ENCODE results near the gene ZNF189.

Gene ZNF189

GRCh38 chr9:101419863-101420262, 21.2 kb downstream of the ZNF189 start:
- no peak for DNase-seq

GRCh38 chr9:101421653-101422065, 23.0 kb downstream of the ZNF189 start:
- DNase-seq = no peak

GRCh38 chr9:101427358-101427757, 28.7 kb downstream of the ZNF189 start:
- DNase-seq = no peak

DNA sequence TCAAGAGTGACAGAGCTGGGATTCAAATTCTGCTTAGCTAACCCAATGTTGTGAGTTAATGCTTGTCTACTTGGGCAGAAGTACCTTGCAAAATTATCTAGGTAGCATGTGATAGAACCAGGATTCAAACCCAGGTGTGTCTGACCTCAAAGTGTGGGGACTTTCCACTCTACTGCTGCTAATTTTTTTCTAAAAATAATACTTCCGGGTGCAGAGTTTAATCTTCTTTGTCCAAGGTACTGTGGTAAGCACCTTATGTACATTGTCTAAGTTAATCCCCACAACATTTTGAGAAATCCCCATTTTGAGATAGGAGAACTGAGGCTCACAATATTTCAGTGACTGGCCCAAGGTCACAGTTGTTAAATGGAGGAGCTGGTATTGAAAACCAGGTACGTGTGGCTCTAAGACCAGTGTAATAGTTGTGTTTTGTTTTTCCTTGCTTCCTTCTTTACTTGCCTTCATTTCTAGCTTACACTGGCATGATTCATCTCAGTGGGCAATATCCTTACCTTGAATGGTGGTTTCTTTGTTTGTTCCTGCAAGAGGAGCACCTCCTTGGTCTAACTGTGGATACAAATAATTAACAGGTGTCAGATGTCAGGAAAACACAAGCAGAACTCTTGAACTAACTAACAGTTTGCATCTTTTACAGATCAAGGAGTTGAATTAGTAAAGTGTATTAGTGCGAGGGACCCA, 29.5 kb downstream of the ZNF189 start:
- DNase-seq = no peak

GRCh38 chr9:101428909-101429308, 30.3 kb downstream of the ZNF189 start:
- DNase-seq = no peak

DNA sequence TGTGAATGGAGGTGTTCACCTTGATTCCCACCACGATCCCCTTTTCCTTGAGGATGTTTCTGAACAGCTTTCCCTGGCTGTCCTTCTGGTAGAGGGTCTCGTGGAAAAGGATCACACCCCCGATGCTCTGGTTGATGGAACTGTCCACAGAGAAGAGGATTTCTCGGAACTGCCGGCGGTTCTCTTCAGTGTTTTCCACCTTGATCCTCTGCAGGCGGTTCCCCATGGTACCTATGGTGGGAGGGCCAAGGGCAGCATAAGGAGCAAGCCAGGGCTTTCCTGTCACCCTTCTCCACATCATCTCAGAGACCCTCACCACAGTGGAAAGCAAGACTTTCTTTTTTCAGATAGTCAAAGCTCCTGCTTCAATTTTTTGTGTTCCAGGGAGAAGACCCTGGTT, 31.1 kb downstream of the ZNF189 start:
- no peak for DNase-seq

- no peak for DNase-seq
These were observed 33.5 kb downstream of the ZNF189 start for GRCh38 chr9:101432171-101432570.

- no peak for DNase-seq
These were observed 34.1 kb downstream of the ZNF189 start for GRCh38 chr9:101432740-101433139.

DNA sequence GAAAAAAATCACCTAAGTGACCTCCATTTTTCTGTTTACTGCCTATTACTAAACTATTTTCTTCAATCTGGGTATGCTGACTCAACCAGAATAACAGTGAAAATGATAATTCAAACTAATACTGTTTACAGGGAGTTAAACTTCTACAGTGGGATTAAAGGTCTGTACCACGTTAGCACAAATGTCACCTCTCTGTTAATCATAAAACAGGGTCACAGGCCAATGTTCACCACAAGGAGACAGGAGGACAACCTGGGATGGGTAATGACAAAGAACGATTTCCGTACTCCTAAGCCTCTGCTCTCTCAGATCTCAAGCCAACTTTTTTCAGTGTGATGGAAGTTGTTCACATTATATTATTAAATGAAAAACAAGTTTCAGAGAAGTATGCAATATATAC, 34.6 kb downstream of the ZNF189 start:
- DNase-seq = no peak

DNA sequence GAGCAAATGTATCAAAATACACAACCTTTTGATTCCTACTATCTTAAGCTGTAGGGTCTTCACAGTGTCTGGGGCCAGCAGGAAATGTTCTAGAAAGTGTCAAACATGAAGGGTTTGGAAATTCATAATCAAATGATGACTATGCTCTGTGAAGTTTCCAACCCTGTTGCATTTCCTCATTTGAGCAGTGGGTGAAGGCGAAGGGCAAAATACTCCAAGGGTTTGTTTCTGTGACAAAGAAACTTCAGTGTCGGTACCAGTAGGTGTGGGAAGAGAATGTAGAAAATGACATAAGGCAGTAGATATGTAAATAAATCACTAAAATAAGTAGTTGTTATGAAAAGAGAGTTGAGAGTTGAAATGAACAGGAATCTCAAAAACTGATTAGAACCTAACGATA, 36.3 kb downstream of the ZNF189 start:
- no peak for DNase-seq

DNA sequence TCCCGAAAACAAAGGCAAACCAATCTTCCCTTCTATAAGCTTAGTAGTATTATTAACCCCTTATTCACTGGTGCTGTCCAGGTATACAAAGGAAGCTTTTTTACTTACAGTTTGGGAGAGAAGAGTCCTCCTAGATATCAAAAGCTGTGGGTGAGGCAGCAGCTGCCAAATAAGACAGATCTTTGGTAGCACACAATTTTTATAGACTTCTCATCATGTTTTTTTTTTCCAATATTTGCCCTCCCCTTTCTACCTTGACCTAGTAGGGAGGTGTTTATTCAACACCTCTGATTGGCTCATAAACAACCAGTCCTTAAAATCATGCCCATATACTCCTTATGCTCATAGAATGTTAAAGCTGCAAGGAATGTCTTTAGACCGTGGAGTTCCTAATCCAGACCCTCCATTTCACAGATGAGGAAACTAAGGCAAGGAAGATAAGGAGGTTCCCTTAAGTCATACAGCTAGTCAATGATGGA, 37.0 kb downstream of the ZNF189 start, which contains the start of gene ALDOB:
Gene ALDOB (minus strand): TSS at position 174 of the 479 bp plus-strand sequence. CDS start 4,887 bp downstream, outside the sequence.
- DNase-seq = no peak

DNA sequence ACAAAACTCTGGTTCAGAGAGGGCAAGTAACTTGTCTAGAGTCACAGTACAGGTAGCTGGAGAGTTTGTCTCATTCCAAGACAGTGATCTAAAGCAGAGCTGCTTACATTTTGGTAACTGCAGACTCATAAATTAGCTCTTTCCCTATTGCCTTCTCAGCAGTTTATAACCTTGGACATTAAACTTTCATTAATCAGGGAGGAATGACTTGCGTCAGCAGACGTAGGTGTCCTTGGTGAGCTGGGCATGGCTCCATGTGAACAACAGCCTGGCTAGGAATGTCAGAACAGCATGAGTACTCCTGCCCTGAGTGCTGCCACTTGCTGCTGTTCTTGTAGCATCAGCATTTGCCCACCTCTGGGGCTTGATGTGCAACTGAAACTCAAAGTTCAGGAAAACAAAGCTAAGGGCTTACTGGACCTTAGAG, 39.2 kb downstream of the ZNF189 start:
- DNase-seq = no peak

DNA sequence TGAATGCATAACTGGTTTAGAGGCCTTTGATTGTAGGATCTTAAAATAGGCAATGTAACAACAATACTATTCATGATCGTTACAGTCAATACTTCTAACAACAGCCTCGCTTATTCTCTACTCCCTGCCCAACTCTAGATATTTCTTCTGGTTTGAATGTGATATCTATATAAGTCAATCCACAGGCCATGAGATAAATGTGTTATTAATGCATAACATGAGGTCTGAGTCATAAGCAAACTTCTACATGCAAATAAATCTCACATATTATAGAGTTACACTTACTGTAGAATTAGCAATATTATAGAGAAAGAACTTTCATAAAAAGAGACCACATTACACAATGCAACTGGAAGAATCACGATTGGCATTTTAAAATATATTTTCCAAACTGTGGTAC, 39.9 kb downstream of the ZNF189 start:
- no peak for DNase-seq

DNA sequence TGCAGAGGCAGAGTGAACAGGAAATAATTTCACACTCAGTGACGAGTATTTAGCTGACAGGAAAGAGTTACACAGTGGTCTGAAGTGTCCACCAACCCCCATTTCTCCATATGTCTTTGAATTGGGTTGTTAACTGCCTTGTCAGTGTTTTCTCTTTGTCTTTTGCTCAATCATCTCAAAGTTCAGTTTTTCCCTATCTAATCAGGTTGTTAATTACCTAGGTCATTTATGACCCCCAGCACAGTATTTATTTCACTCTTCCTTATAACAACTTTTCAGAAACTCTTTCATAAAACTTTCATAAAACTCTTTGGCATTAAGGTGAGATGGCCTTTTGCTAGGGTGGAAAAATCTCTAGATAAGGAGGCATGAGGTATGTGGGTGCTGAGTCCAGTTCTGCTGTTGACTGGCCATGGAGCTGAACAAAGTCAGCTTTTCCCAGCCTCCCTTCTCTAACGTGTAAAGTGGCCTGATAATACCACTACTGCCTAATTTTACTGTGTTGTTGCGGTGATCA, 42.1 kb downstream of the ZNF189 start:
- no peak for DNase-seq

GRCh38 chr9:101442318-101442717, 43.7 kb downstream of the ZNF189 start:
- no peak for DNase-seq

DNA sequence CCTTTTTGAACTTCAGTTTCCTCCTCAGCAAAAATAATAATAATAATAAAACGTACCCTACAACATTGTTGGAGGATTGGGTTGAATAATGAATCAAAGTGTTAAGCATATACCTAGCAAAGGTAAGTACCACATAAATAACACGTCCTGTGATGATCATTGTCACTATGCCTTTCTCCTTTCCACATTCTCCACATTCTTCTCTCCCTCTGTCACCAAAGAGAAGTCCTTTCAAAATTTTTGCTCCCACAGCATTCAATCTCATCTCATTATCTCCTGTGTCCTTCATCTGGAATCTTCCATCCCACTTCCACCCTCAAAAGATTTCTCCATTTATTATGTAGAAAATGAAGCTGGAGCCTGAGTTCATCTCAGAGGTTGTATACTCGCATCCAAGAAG, 44.1 kb downstream of the ZNF189 start:
- no peak for DNase-seq

GRCh38 chr9:101443364-101443771, 44.7 kb downstream of the ZNF189 start:
- no peak for DNase-seq

DNA sequence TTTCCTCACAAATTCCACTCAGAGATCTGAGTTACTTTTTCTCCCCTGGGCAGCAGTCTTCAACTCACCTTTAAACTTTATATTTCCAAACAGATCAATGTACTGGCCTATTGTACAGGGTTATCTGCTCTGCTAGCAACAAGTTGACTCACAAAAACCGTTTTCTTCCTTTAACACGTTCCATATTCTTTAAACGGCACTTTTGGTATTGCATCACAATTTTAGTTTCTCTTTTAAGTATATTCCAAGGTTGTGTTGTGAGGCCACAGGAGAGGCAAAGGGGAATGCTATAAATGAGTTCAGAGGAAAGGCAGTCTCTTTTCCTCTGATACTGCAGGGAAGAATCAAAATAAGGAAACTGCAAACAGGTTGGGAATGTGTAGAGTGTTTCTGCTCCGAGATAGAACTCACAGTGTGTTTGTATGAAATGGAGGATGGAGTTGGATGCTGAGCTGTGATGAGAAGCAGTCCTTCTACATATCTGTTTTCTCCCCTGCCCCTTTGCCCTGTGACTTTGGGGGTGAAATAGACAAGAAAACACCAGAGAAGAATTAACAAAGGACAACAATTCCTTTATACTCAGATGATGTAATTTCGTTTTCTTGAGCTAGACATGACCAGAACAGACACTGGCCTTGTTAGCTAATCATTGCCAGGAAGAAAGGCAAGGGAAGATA, 46.8 kb downstream of the ZNF189 start:
- DNase-seq = peak; percentile 37

- no peak for DNase-seq
These were observed 48.1 kb downstream of the ZNF189 start for GRCh38 chr9:101446732-101447131.

DNA sequence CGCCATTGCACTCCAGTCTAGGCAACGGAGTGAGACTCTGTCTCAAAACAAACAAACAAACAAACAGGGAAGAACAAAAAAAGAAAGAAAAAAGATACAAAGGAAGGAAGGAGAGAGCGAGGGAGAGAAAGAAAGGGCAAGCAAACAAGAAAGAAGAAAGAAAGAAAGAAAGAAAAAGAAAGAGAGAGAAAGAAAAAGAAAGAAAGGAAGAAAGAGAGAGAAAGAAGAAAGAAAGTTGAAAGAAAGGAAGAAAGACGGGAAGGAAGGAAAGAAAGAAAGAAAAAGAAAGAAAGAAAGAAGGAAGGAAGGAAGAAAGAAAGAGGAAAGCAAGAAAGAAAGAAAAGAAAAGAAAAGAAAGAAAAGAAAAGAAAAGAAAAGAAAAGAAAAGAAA, 50.0 kb downstream of the ZNF189 start:
- DNase-seq = no peak

DNA sequence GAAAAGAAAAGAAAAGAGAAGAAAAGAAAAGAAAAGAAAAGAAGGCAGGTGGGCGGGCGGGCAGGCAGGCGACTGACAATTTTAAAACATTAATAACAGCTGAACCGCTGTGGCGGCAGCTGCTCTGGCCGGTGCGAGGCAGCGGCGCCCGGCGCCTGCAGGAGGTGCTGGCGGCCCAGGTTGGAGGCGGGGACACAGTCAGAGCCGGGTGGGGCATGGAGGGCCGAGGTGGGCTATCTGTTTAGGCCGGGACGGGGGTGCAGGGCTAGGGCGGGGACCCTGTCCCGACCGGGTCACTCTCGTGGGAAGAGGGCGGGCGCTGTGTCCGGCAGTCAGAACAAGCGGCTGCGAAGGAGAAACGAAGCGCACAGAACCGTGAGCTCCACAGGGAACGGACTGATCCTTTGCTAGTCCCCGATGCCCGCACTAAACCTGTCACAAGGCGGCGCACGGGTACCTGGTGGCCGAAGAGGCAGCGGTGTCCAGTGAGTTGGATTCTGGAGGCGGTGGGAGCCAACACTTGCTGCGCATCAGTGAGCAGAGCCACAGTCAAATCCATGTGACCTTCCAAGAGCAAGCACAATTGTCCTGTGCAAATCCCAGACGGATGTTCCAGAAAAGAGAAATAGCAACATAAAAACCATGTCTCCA, 50.5 kb downstream of the ZNF189 start:
- peak; percentile 60 for DNase-seq

GRCh38 chr9:101450931-101451330, 52.3 kb downstream of the ZNF189 start:
- DNase-seq = no peak

DNA sequence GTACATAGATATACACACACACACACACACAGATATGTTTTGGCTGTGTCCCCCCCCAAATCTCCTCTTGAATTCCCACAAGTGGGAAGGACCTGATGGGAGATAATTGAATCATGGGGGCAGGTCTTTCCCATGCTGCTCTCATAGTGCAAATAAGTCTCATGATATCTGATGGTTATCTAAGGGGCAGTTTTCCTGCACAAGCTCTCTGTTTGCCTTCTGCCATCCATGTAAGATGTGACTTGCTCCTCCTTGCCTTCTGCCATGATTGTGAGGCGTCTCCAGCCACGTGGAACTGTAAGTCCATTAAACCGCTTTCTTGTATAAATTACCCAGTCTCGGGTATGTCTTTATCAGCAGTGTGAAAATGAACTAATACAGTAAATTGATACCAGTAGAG, 52.8 kb downstream of the ZNF189 start:
- DNase-seq = no peak
